HEK293T (cell line): ENCODE results near the gene TYK2.
"Not testable (repeated sequence)": the region's sequence is repeated elsewhere in the genome, so short reads cannot be mapped to it uniquely, and the experiment has no call there.

Experiments
- CTCF ChIA-PET: fragments of 350-600 bp; formaldehyde crosslinking; extraction: SDS; loops from one replicate; lab custom pipeline; 2021; ENCODE audit warnings: antibody characterized with exemption, inconsistent platforms; lab: Yijun Ruan, JAX
- POLR2A ChIA-PET: fragments of 350-600 bp; formaldehyde crosslinking; extraction: SDS; loops from one replicate; lab custom pipeline; 2020; ENCODE audit warnings: antibody characterized with exemption, inconsistent platforms; lab: Yijun Ruan, JAX
- DNase-seq: peaks from one replicate; pipeline ENCODE4 v3.0.0; 2012; ENCODE audit warnings: mixed read lengths; ENCODE audit errors: extremely low spot score
- ARNT ChIP-seq: fragments of 450-650 bp; IDR thresholded peaks from 2 replicates; pipeline ENCODE4 v1.6.1; 2017; ENCODE audit warnings: mild to moderate bottlenecking
- BHLHE40 ChIP-seq: fragments of 450-650 bp; IDR thresholded peaks from 2 replicates; pipeline ENCODE4 v1.6.1; 2016; ENCODE audit warnings: mild to moderate bottlenecking, moderate library complexity, borderline replicate concordance
- CTBP1 ChIP-seq: fragments of 450-650 bp; IDR thresholded peaks from 2 replicates; pipeline ENCODE4 v1.6.1; 2016; ENCODE audit warnings: borderline replicate concordance
- ELF4 ChIP-seq: fragments of 450-650 bp; IDR thresholded peaks from 2 replicates; pipeline ENCODE4 v1.6.1; 2017; ENCODE audit warnings: antibody characterized with exemption
- FOXA1 ChIP-seq: fragments of 450-650 bp; IDR thresholded peaks from 2 replicates; pipeline ENCODE4 v1.6.1; 2016; ENCODE audit warnings: mild to moderate bottlenecking
- FOXK2 ChIP-seq: fragments of 450-650 bp; IDR thresholded peaks from 2 replicates; pipeline ENCODE4 v1.6.1; 2016; ENCODE audit warnings: mild to moderate bottlenecking
- FOXM1 ChIP-seq: fragments of 450-650 bp; IDR thresholded peaks from 2 replicates; pipeline ENCODE4 v1.6.1; 2017; ENCODE audit warnings: mild to moderate bottlenecking, borderline replicate concordance
- HDGF ChIP-seq: fragments of 450-650 bp; IDR thresholded peaks from 2 replicates; pipeline ENCODE4 v1.6.1; 2017; ENCODE audit warnings: antibody characterized with exemption, borderline replicate concordance
- L3MBTL2 ChIP-seq: fragments of 450-650 bp; conservative IDR thresholded peaks from 2 replicates; pipeline ENCODE4 v1.6.1; 2016; ENCODE audit warnings: mild to moderate bottlenecking
- LEF1 ChIP-seq: fragments of 450-650 bp; IDR thresholded peaks from 2 replicates; pipeline ENCODE4 v1.6.1; 2017; ENCODE audit warnings: mild to moderate bottlenecking, borderline replicate concordance
- NFRKB ChIP-seq: fragments of 450-650 bp; IDR thresholded peaks from 2 replicates; pipeline ENCODE4 v1.6.1; 2016; ENCODE audit warnings: mild to moderate bottlenecking, moderate library complexity
- SP1 ChIP-seq: fragments of 450-650 bp; IDR thresholded peaks from 2 replicates; pipeline ENCODE4 v1.6.1; 2017
- SUZ12 ChIP-seq: fragments of 450-650 bp; IDR thresholded peaks from 2 replicates; pipeline ENCODE4 v1.6.1; 2016; ENCODE audit warnings: mild to moderate bottlenecking
- TARDBP ChIP-seq: fragments of 450-650 bp; IDR thresholded peaks from 2 replicates; pipeline ENCODE4 v1.6.1; 2016
- ZNF384 ChIP-seq: fragments of 450-650 bp; IDR thresholded peaks from 2 replicates; pipeline ENCODE4 v1.6.1; 2016
- TF ChIP-seq, protein P1 (sequence below): fragments of 450-650 bp; IDR thresholded peaks from 2 replicates; pipeline ENCODE4 v1.6.1; 2016

Gene TYK2

DNA sequence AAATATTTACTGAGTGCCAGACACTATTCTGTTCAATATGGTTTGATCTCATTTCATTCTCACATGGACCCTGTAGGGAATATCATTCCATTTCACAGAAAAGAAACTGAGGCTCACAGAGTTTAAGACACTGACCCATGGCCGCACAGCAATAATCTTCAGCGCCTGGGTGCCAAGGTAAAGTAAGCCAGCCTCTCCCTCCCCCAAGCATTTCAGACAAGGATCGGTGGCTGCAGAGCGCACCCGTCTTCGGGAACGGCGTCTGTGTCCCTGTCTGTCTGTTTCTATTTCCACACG lies 35.7 kb upstream of the TYK2 start:
- TF ChIP-seq FOXM1 (no peak), HDGF (no peak), FOXA1 (no peak), ELF4 (no peak), ZNF384 (no peak)
- TF ChIP-seq, protein P1, sequence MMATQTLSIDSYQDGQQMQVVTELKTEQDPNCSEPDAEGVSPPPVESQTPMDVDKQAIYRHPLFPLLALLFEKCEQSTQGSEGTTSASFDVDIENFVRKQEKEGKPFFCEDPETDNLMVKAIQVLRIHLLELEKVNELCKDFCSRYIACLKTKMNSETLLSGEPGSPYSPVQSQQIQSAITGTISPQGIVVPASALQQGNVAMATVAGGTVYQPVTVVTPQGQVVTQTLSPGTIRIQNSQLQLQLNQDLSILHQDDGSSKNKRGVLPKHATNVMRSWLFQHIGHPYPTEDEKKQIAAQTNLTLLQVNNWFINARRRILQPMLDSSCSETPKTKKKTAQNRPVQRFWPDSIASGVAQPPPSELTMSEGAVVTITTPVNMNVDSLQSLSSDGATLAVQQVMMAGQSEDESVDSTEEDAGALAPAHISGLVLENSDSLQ = no peak
- DNase-seq = no peak
- CTCF ChIA-PET = interaction anchor here (0.7 to 4.3 kb wide), 7 partner anchors 10 to 280 kb away, joined by 3 to 71 read pairs (median 3); partner anchors contain the start of genes CDC37, ICAM5 and TYK2
- POLR2A ChIA-PET = interaction anchor here (1.7 to 3.0 kb wide), 2 partner anchors 10 to 13 kb away, joined by 8 to 17 read pairs; partner anchors contain the start of gene CDC37

DNA sequence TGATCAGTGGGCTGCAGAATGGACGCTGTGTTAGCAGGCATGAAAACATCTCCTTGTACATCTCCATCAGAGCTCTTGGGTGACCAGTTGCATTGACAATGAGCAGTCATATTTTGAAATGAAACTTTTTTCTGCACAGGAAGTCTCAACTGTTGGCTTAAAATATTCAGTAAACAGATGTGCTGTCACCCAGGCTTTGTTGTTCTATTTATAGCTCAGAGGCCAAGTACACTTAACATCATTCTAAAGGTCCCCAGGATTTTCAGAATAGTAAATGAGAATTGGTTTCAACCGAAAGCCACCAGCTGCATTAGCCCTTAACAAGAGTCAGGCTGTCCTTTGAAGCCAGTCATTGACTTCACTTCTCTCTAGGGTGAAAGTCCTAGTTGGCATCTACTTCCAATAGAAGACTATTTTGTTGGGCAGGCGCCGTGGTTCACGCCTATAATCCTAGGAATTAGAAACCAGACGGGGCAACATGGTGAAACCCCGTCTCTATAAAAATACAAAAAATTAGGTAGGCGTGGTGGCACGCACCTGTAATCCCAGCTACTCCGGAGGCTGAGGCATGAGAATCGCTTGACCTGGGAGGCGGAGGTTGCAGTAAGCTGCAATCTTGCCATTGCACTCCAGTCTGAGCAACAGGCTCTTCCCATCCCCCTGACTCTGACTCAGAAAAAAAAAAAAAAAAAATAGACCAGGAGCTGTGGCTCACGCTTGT lies 32.0 kb upstream of the TYK2 start:
- no peak for DNase-seq
- TF ChIP-seq BHLHE40 (no peak), ZNF384 (peak; percentile 56)
- CTCF ChIA-PET = interaction anchor here (0.6 to 1.3 kb wide), 6 partner anchors 8 to 71 kb away, joined by 3 to 7 read pairs (median 3); partner anchors contain the start of gene CDC37
- POLR2A ChIA-PET = no interaction called here

DNA sequence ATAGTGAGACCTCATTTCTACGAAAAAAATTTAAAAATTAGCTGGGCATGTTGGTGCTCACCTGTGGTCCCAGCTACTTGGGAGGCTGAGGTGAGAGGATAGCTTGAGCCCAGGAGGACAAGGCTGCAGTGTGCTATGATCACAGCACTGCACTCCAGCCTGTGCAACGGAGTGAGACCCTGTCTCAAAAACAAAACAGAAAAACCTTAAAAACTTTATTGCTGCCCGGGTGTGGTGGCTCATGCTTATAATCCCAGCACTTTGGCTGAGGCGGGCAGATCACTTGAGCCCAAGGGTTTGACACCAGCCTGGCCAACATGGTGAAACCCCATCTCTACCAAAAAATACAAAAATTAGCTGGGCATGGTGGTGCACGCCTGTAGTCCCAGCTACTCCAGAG lies 30.9 kb upstream of the TYK2 start:
- DNase-seq, POLR2A ChIA-PET: not testable (repeated sequence)
- CTCF ChIA-PET = interaction anchor here (0.6 to 1.0 kb wide), 2 partner anchors 10 to 109 kb away, joined by 3 to 4 read pairs; no protein-coding TSS in a partner anchor

DNA sequence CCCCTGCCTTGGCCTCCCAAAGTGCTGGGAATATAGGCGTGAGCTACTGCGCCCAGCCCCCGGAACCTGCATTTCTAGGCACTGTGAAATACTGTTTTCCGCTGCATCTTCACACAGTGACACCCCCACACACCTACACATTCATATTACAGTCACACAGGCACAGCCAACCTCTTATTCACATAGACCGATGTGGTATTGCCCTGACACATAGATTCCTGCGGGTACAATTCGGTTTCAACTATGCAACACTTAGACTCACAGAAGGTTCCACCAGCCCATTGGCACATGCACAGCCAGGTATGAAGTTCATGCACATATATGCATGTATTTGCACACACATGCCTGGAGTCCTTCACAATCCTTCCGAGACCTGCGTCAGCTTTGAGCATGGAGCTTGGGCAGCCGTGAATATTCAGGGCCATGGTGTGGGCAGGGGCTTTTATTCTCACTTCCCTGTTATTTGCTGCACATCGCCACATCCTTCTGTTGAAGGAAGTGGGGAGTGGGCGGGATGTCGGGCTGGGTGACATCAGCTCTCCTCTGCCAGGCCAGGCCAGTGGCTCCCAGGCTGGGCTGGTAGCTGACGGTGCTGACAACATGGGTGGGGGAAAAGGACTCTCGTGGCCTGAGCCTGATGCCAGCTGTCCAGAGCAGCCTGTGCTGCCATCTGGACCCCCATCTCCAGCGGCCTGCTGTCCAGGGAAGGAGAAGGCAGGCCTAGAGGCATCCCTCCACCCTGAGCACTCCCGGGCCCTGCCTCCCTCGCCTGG lies 28.3 kb upstream of the TYK2 start:
- no peak for DNase-seq
- CTCF ChIA-PET = interaction anchor here (5.9 kb wide), 1 partner anchor 8 kb away, joined by 71 read pairs; no protein-coding TSS in a partner anchor
- POLR2A ChIA-PET = no interaction called here
- no peak for TF ChIP-seq FOXM1
- no peak for TF ChIP-seq BHLHE40
- no peak for TF ChIP-seq TARDBP

DNA sequence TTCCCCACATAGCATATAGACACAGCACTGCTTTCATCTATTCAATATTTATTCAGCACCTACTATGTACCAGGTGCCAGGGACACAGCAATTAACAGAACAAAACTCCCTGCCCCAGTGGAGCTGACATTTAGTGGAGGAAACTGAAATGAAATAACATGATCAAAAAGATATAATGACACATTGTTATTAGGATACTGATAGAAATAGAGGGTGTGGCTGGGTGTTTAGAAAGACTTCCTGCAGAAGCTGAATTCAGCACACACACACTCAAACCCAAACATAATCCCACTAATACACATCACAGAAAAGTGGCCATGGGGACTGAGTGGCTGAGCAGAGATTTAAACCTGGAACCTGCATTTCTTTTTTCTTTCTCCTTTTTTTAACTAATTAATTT lies 26.7 kb upstream of the TYK2 start:
- TF ChIP-seq L3MBTL2 = no peak
- TF ChIP-seq, protein P1 = no peak
- TF ChIP-seq BHLHE40 = no peak
- TF ChIP-seq HDGF = no peak
- TF ChIP-seq ZNF384 = no peak
- TF ChIP-seq SP1 = no peak
- TF ChIP-seq FOXA1 = no peak
- TF ChIP-seq ARNT = no peak
- TF ChIP-seq CTBP1 = no peak
- ChIA-PET POLR2A (no interaction called here), CTCF (interaction anchor here (5.9 kb wide), 1 partner anchor 9 kb away, joined by 71 read pairs; no protein-coding TSS in a partner anchor)
- no peak for DNase-seq

DNA sequence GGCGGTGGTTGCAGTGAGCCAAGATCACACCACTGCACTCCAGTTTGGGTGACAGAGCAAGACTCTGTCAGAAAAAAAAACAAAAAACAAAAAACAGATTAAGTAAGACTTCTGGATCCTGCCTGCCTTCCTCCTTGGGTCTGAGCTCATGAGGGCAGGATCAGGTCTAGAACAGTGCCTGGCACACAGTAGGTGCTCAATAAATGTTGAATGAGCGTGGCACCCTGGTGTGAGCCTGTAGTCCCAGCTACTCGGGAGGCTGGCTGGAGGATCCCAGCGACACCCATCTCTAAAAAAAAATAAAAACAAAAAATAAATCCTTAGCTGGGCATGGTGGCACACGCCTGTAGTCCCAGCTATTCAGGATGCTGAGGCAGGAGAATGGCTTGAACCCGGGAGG lies 25.8 kb upstream of the TYK2 start:
- DNase-seq = no peak
- POLR2A ChIA-PET = interaction anchor here (2.1 kb wide), 1 partner anchor 10 kb away, joined by 8 read pairs; no protein-coding TSS in a partner anchor
- TF ChIP-seq TARDBP (no peak), SP1 (no peak), ARNT (no peak)
- CTCF ChIA-PET = interaction anchor here (0.6 to 5.9 kb wide), 8 partner anchors 10 to 293 kb away, joined by 3 to 71 read pairs (median 3); partner anchors contain the start of gene ICAM5

DNA sequence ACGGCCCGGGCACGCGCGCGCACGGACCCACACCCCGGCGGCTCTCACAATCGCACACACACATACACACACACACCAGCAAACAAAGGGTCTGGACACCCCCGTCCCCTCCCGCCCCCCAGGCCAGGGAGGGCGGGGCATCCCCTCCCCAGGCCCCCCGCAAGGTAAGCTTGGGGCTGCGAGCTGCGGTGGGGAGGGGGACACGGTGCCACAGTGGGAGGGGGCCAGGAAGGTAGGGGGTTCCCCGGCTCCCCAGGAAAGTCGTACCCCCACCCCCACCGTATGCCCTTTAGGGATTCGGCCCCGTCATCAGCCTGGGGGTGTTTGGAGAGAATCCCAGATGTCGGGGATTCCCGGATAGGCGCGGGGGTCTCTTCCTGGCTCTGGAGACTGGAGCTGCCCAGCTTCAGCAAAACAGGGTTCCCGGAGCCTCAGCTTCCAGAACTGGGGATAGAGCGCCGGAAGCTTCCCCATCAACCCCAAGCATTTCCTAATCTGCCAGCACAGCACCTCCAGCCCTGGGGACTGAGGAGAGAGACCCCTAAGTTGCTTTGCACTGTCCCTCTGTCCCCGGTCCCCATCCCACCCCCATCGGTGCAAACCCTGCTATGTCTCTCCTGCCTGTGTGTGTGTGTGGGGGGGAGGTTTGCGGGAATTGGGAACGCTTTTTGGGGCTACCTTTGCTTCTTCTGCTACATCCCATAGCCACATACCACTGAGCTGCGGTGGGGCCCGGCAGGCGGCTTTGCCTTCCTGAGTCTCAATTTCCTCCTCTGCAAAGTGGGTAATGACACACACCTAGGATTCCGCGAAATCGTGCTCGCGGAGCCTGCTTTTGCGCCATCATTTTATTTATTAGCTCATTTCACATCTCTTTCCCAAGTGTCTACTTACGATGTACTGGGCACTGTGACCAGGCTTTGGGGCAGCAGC lies 24.8 kb upstream of the TYK2 start:
- POLR2A ChIA-PET = interaction anchor here (0.7 to 2.1 kb wide), 2 partner anchors 11 to 13 kb away, joined by 3 to 8 read pairs; no protein-coding TSS in a partner anchor
- CTCF ChIA-PET = interaction anchor here (0.5 to 5.9 kb wide), 11 partner anchors 8 to 294 kb away, joined by 3 to 71 read pairs (median 3); partner anchors contain the start of gene ICAM5
- DNase-seq = no peak
- TF ChIP-seq SP1 = no peak
- TF ChIP-seq ZNF384 = no peak
- TF ChIP-seq ARNT = no peak
- TF ChIP-seq LEF1 = no peak
- TF ChIP-seq, protein P1 = no peak
- no peak for TF ChIP-seq BHLHE40
- no peak for TF ChIP-seq NFRKB
- no peak for TF ChIP-seq FOXK2
- no peak for TF ChIP-seq L3MBTL2
- no peak for TF ChIP-seq TARDBP
- no peak for TF ChIP-seq ELF4
- no peak for TF ChIP-seq CTBP1
- TF ChIP-seq SUZ12 = no peak
- TF ChIP-seq FOXM1 = no peak
- no peak for TF ChIP-seq FOXA1
